Measurements from ENCODE around the gene RBM4B.

Gene RBM4B

GRCh38 chr11:66719111-66719872, 41.6 kb upstream of the RBM4B start:
- Histone ChIP-seq H3K36me3 (ENCODE audit: control insufficient read depth in 5 of 5, insufficient read depth in 5 of 5, low read length in 5 of 5) (peaks cover 0 to 2% (median 0%) of the 10 kb centered on the region in 5 donors), H3K9ac (ENCODE audit: low read length in 5 of 5) (no peak overlapping the region), H3K4me1 (ENCODE audit: control insufficient read depth in 5 of 5, insufficient read depth in 5 of 5, low read length in 5 of 5) (no peaks in the 10 kb centered on the region), H3K4me3 (ENCODE audit: low read depth in 1 of 5, low read length in 5 of 5) (no peak overlapping the region), H3K27ac (ENCODE audit: low read depth, low read length) (no peak overlapping the region), H3K9me3 (ENCODE audit: control insufficient read depth in 5 of 5, low read length in 5 of 5) (no peaks in the 10 kb centered on the region), H3K27me3 (ENCODE audit: control insufficient read depth in 5 of 5, insufficient read depth in 4 of 5, low read length in 5 of 5) (peaks cover 7 to 27% (median 19%) of the 10 kb centered on the region in 5 donors)

GRCh38 chr11:66718320-66718971, 40.8 kb upstream of the RBM4B start:
- Histone ChIP-seq H3K4me1 (ENCODE audit: control insufficient read depth in 5 of 5, insufficient read depth in 5 of 5, low read length in 5 of 5) (no peaks in the 10 kb centered on the region), H3K36me3 (ENCODE audit: control insufficient read depth in 5 of 5, insufficient read depth in 5 of 5, low read length in 5 of 5) (peaks cover 0 to 2% (median 0%) of the 10 kb centered on the region in 5 donors), H3K27ac (ENCODE audit: low read depth, low read length) (no peak overlapping the region), H3K27me3 (ENCODE audit: control insufficient read depth in 5 of 5, insufficient read depth in 4 of 5, low read length in 5 of 5) (peaks cover 7 to 27% (median 19%) of the 10 kb centered on the region in 5 donors), H3K9me3 (ENCODE audit: control insufficient read depth in 5 of 5, low read length in 5 of 5) (no peaks in the 10 kb centered on the region), H3K9ac (ENCODE audit: low read length in 5 of 5) (no peak overlapping the region), H3K4me3 (ENCODE audit: low read depth in 1 of 5, low read length in 5 of 5) (no peak overlapping the region)

- H3K36me3 ChIP-seq (ENCODE audit: control insufficient read depth in 5 of 5, insufficient read depth in 5 of 5, low read length in 5 of 5): peaks cover 0 to 2% (median 0%) of the 10 kb centered on the region in 5 donors
- H3K4me3 ChIP-seq (ENCODE audit: low read depth in 1 of 5, low read length in 5 of 5): no peak overlapping the region
- no peak overlapping the region for H3K9ac ChIP-seq (ENCODE audit: low read length in 5 of 5)
- no peaks in the 10 kb centered on the region for H3K9me3 ChIP-seq (ENCODE audit: control insufficient read depth in 5 of 5, low read length in 5 of 5)
- H3K4me1 ChIP-seq (ENCODE audit: control insufficient read depth in 5 of 5, insufficient read depth in 5 of 5, low read length in 5 of 5): no peaks in the 10 kb centered on the region
- H3K27ac ChIP-seq (ENCODE audit: low read depth, low read length): no peak overlapping the region
- H3K27me3 ChIP-seq (ENCODE audit: control insufficient read depth in 5 of 5, insufficient read depth in 4 of 5, low read length in 5 of 5): peaks cover 7 to 27% (median 19%) of the 10 kb centered on the region in 5 donors
These were observed 40.2 kb upstream of the RBM4B start for GRCh38 chr11:66717925-66718319.

GRCh38 chr11:66716996-66717395, 39.3 kb upstream of the RBM4B start:
- peaks cover 7 to 27% (median 19%) of the 10 kb centered on the region in 5 donors for H3K27me3 ChIP-seq (ENCODE audit: control insufficient read depth in 5 of 5, insufficient read depth in 4 of 5, low read length in 5 of 5)
- H3K9me3 ChIP-seq (ENCODE audit: control insufficient read depth in 5 of 5, low read length in 5 of 5): no peaks in the 10 kb centered on the region
- no peaks in the 10 kb centered on the region for H3K4me1 ChIP-seq (ENCODE audit: control insufficient read depth in 5 of 5, insufficient read depth in 5 of 5, low read length in 5 of 5)
- peaks cover 0 to 2% (median 0%) of the 10 kb centered on the region in 5 donors for H3K36me3 ChIP-seq (ENCODE audit: control insufficient read depth in 5 of 5, insufficient read depth in 5 of 5, low read length in 5 of 5)
- H3K27ac ChIP-seq (ENCODE audit: low read depth, low read length): no peak overlapping the region
- no peak overlapping the region for H3K4me3 ChIP-seq (ENCODE audit: low read depth in 1 of 5, low read length in 5 of 5)
- H3K9ac ChIP-seq (ENCODE audit: low read length in 5 of 5): no peak overlapping the region

- H3K9me3 ChIP-seq (ENCODE audit: control insufficient read depth in 5 of 5, low read length in 5 of 5): no peaks in the 10 kb centered on the region
- H3K4me3 ChIP-seq (ENCODE audit: low read depth in 1 of 5, low read length in 5 of 5): no peak overlapping the region
- H3K9ac ChIP-seq (ENCODE audit: low read length in 5 of 5): no peak overlapping the region
- H3K27me3 ChIP-seq (ENCODE audit: control insufficient read depth in 5 of 5, insufficient read depth in 4 of 5, low read length in 5 of 5): peaks cover 7 to 27% (median 19%) of the 10 kb centered on the region in 5 donors
- peaks cover 0 to 2% (median 0%) of the 10 kb centered on the region in 5 donors for H3K36me3 ChIP-seq (ENCODE audit: control insufficient read depth in 5 of 5, insufficient read depth in 5 of 5, low read length in 5 of 5)
- no peak overlapping the region for H3K27ac ChIP-seq (ENCODE audit: low read depth, low read length)
- no peaks in the 10 kb centered on the region for H3K4me1 ChIP-seq (ENCODE audit: control insufficient read depth in 5 of 5, insufficient read depth in 5 of 5, low read length in 5 of 5)
These were observed 37.8 kb upstream of the RBM4B start for GRCh38 chr11:66715346-66716085.

- peaks cover 0 to 13% (median 11%) of the 10 kb centered on the region in 5 donors for H3K27me3 ChIP-seq (ENCODE audit: control insufficient read depth in 5 of 5, insufficient read depth in 4 of 5, low read length in 5 of 5)
- H3K36me3 ChIP-seq (ENCODE audit: control insufficient read depth in 5 of 5, insufficient read depth in 5 of 5, low read length in 5 of 5): no peaks in the 10 kb centered on the region
- no peak overlapping the region for H3K27ac ChIP-seq (ENCODE audit: low read depth, low read length)
- H3K4me1 ChIP-seq (ENCODE audit: control insufficient read depth in 5 of 5, insufficient read depth in 5 of 5, low read length in 5 of 5): no peaks in the 10 kb centered on the region
- no peak overlapping the region for H3K9ac ChIP-seq (ENCODE audit: low read length in 5 of 5)
- no peak overlapping the region for H3K4me3 ChIP-seq (ENCODE audit: low read depth in 1 of 5, low read length in 5 of 5)
- H3K9me3 ChIP-seq (ENCODE audit: control insufficient read depth in 5 of 5, low read length in 5 of 5): no peaks in the 10 kb centered on the region
These were observed 36.2 kb upstream of the RBM4B start for GRCh38 chr11:66713746-66714480.

- Histone ChIP-seq H3K9ac (ENCODE audit: low read length in 5 of 5) (no peak overlapping the region), H3K4me3 (ENCODE audit: low read depth in 1 of 5, low read length in 5 of 5) (no peak overlapping the region), H3K36me3 (ENCODE audit: control insufficient read depth in 5 of 5, insufficient read depth in 5 of 5, low read length in 5 of 5) (peaks cover 0 to 3% (median 0%) of the 10 kb centered on the region in 5 donors), H3K9me3 (ENCODE audit: control insufficient read depth in 5 of 5, low read length in 5 of 5) (no peaks in the 10 kb centered on the region), H3K27ac (ENCODE audit: low read depth, low read length) (no peak overlapping the region), H3K4me1 (ENCODE audit: control insufficient read depth in 5 of 5, insufficient read depth in 5 of 5, low read length in 5 of 5) (no peaks in the 10 kb centered on the region), H3K27me3 (ENCODE audit: control insufficient read depth in 5 of 5, insufficient read depth in 4 of 5, low read length in 5 of 5) (peaks cover 0 to 5% (median 0%) of the 10 kb centered on the region in 5 donors)
These were observed 32.8 kb upstream of the RBM4B start for GRCh38 chr11:66710384-66710930.

GRCh38 chr11:66708701-66709100, 31.0 kb upstream of the RBM4B start:
- Histone ChIP-seq H3K36me3 (ENCODE audit: control insufficient read depth in 5 of 5, insufficient read depth in 5 of 5, low read length in 5 of 5) (peaks cover 0 to 3% (median 0%) of the 10 kb centered on the region in 5 donors), H3K4me1 (ENCODE audit: control insufficient read depth in 5 of 5, insufficient read depth in 5 of 5, low read length in 5 of 5) (no peaks in the 10 kb centered on the region)

GRCh38 chr11:66708094-66708493, 30.4 kb upstream of the RBM4B start:
- Histone ChIP-seq H3K27ac (ENCODE audit: low read depth, low read length) (no peak overlapping the region), H3K36me3 (ENCODE audit: control insufficient read depth in 5 of 5, insufficient read depth in 5 of 5, low read length in 5 of 5) (peaks cover 0 to 3% (median 0%) of the 10 kb centered on the region in 5 donors), H3K4me3 (ENCODE audit: low read depth in 1 of 5, low read length in 5 of 5) (no peak overlapping the region), H3K9ac (ENCODE audit: low read length in 5 of 5) (no peak overlapping the region), H3K4me1 (ENCODE audit: control insufficient read depth in 5 of 5, insufficient read depth in 5 of 5, low read length in 5 of 5) (no peaks in the 10 kb centered on the region), H3K9me3 (ENCODE audit: control insufficient read depth in 5 of 5, low read length in 5 of 5) (no peaks in the 10 kb centered on the region), H3K27me3 (ENCODE audit: control insufficient read depth in 5 of 5, insufficient read depth in 4 of 5, low read length in 5 of 5) (no peaks in the 10 kb centered on the region)

More at GRCh38 chr11:66708701-66709100, 31.0 kb upstream of the RBM4B start:
- Histone ChIP-seq H3K9ac (ENCODE audit: low read length in 5 of 5) (no peak overlapping the region), H3K4me3 (ENCODE audit: low read depth in 1 of 5, low read length in 5 of 5) (no peak overlapping the region), H3K27ac (ENCODE audit: low read depth, low read length) (no peak overlapping the region), H3K27me3 (ENCODE audit: control insufficient read depth in 5 of 5, insufficient read depth in 4 of 5, low read length in 5 of 5) (peaks cover 0 to under 1% (median 0%) of the 10 kb centered on the region in 5 donors), H3K9me3 (ENCODE audit: control insufficient read depth in 5 of 5, low read length in 5 of 5) (no peaks in the 10 kb centered on the region)
